Stromal cell of bone marrow (primary cell): ENCODE results near the gene SLC9B2.

ENCODE experiments used
- DNase-seq: peaks from one replicate; pipeline ENCODE4 v3.0.0-alpha.2; 2012; ENCODE audit warnings: low read depth

Gene SLC9B2

GRCh38 chr4:103076747-103077347 lies at the start of gene SLC9B2:
TSS of gene SLC9B2 (minus strand) at chr4:103076761. CDS start at chr4:103067550, 9,211 bp downstream.
- no peak for DNase-seq

- DNase-seq, result no peak
Observed at GRCh38 chr4:103126126-103126525, 49.6 kb upstream of the SLC9B2 start.

- no peak for DNase-seq
Observed at GRCh38 chr4:103123114-103123513, 46.6 kb upstream of the SLC9B2 start.

GRCh38 chr4:103118166-103118565 lies 41.6 kb upstream of the SLC9B2 start:
- no peak for DNase-seq

GRCh38 chr4:103111598-103111997 lies 35.0 kb upstream of the SLC9B2 start:
- no peak for DNase-seq

GRCh38 chr4:103108542-103108941 lies 32.0 kb upstream of the SLC9B2 start:
- no peak for DNase-seq

GRCh38 chr4:103105558-103106356 lies 29.2 kb upstream of the SLC9B2 start:
- DNase-seq, result no peak

- no peak for DNase-seq
Observed at GRCh38 chr4:103104886-103105285, 28.3 kb upstream of the SLC9B2 start.

- DNase-seq, result no peak
Observed at GRCh38 chr4:103100691-103101090, 24.1 kb upstream of the SLC9B2 start.

- peak; percentile 93 for DNase-seq
Observed at GRCh38 chr4:103099691-103100392, 23.3 kb upstream of the SLC9B2 start, which contains the start of gene BDH2. TSS of gene BDH2 (minus strand) at chr4:103099834. CDS start at chr4:103096254, 3,580 bp downstream.

- DNase-seq, result peak; percentile 24
Observed at GRCh38 chr4:103098756-103099440, 22.3 kb upstream of the SLC9B2 start.

GRCh38 chr4:103098341-103098740 lies 21.8 kb upstream of the SLC9B2 start:
- no peak for DNase-seq

GRCh38 chr4:103097112-103097511 lies 20.6 kb upstream of the SLC9B2 start:
- DNase-seq, result no peak

GRCh38 chr4:103095080-103095479 lies 18.5 kb upstream of the SLC9B2 start:
- no peak for DNase-seq

GRCh38 chr4:103092245-103092644 lies 15.7 kb upstream of the SLC9B2 start:
- no peak for DNase-seq

- DNase-seq, result peak; percentile 43
Observed at GRCh38 chr4:103091601-103092223, 15.2 kb upstream of the SLC9B2 start.

GRCh38 chr4:103089481-103089880 lies 12.9 kb upstream of the SLC9B2 start:
- DNase-seq, result no peak

- DNase-seq, result no peak
Observed at GRCh38 chr4:103086551-103086950, 10.0 kb upstream of the SLC9B2 start.

- no peak for DNase-seq
Observed at GRCh38 chr4:103085555-103086196, 9.1 kb upstream of the SLC9B2 start.

- DNase-seq, result no peak
Observed at GRCh38 chr4:103079621-103080020, 3.1 kb upstream of the SLC9B2 start.
